Endothelial cell of umbilical vein (primary cell): Measurements from ENCODE around the gene MDN1. TPM values are rescaled to one million over a fixed set of nuclear protein-coding genes. Genes with fewer than 3 reads are reported as not detected.

Source experiments
- BruUV-seq: library from RNA; stranded (reverse); fragments of 400-500 nt; replicated peaks from 2 replicates; lab custom pipeline; 2021; lab: Mats Ljungman, UMichigan
- CTCF ChIA-PET: fragments of 300-600, 350-600 bp; sonication (Branson Sonifier 250); formaldehyde crosslinking; loops from one replicate; lab custom pipeline; 2021; ENCODE audit warnings: antibody characterized with exemption, inconsistent platforms; lab: Charles Lee
- POLR2A ChIA-PET: fragments of 300-600, 350-600 bp; sonication (Branson Sonifier 250); formaldehyde crosslinking; loops from one replicate; lab custom pipeline; 2021; ENCODE audit warnings: antibody characterized with exemption, inconsistent platforms; lab: Charles Lee
- DNase-seq: peaks from one replicate; pipeline ENCODE4 v3.0.0-alpha.2; 2011; ENCODE audit warnings: low read depth, low spot score
- FAIRE-seq: peaks from 2 replicates; lab custom pipeline; 2011; peaks lifted over from hg19 to GRCh38; lab: Jason Lieb, UNC
- H2AFZ ChIP-seq: 2 replicates; pipeline ENCODE4 v1.6.0; 2012; ENCODE audit warnings: low read depth, low read length, control low read depth, inconsistent platforms
- H3K27ac ChIP-seq: 2 replicates; pipeline ENCODE4 v1.5.1; 2011; ENCODE audit warnings: low read depth, mild to moderate bottlenecking, control low read depth, low read length, moderate library complexity; ENCODE audit not compliant: insufficient read depth
- H3K27me3 ChIP-seq, 2 experiments: 2 replicates each; pipeline versions ENCODE4 v1.6.0 to v1.6.1; 2011; ENCODE audit warnings: low read length in 2 of 2, mixed read lengths in 1 of 2; ENCODE audit not compliant: control insufficient read depth in 2 of 2, insufficient read depth in 2 of 2
- H3K36me3 ChIP-seq, 2 experiments: 2 replicates in 1 of 2; 3 replicates in 1 of 2; pipeline ENCODE4 v1.5.1; 2011; ENCODE audit warnings: low read length in 2 of 2, mild to moderate bottlenecking in 1 of 2, moderate library complexity in 1 of 2; ENCODE audit not compliant: control insufficient read depth in 2 of 2, insufficient read depth in 2 of 2; ENCODE audit errors: extremely low read depth in 1 of 2
- H3K4me1 ChIP-seq: 3 replicates; pipeline ENCODE4 v1.5.1; 2011; ENCODE audit warnings: mild to moderate bottlenecking, low read length; ENCODE audit not compliant: control insufficient read depth, insufficient read depth; ENCODE audit errors: extremely low read depth
- H3K4me2 ChIP-seq: 2 replicates; pipeline ENCODE4 v1.6.1; 2011; ENCODE audit warnings: low read length, control low read depth, mixed read lengths; ENCODE audit not compliant: insufficient read depth
- H3K4me3 ChIP-seq, 3 experiments: fragments of 200-600 bp in 1 of 3; sonication (generic), shearing (Covaris generic) in 1 of 3; replicated peaks in 1 of 3; 2 replicates each; pipeline ENCODE4 v1.5.1; 2011 to 2016; ENCODE audit warnings: control low read depth in 3 of 3, low read length in 3 of 3, mild to moderate bottlenecking in 2 of 3, inconsistent platforms in 1 of 3, low read depth in 1 of 3, moderate library complexity in 1 of 3; ENCODE audit not compliant: insufficient read depth in 1 of 3
- H3K79me2 ChIP-seq: 2 replicates; pipeline ENCODE4 v1.6.0; 2012; ENCODE audit warnings: low read length, inconsistent platforms; ENCODE audit not compliant: control insufficient read depth, insufficient read depth
- H3K9ac ChIP-seq: replicated peaks from 2 replicates; pipeline ENCODE3; 2011; ENCODE audit warnings: low read length, control low read depth; ENCODE audit not compliant: insufficient read depth; ENCODE audit errors: extremely low read depth
- H3K9me1 ChIP-seq: replicated peaks from 3 replicates; pipeline ENCODE4 v1.6.0; 2011; ENCODE audit warnings: mild to moderate bottlenecking, low read length; ENCODE audit not compliant: control insufficient read depth, insufficient read depth; ENCODE audit errors: extremely low read depth
- H3K9me3 ChIP-seq: replicated peaks from 2 replicates; pipeline ENCODE4 v1.5.1; 2012; ENCODE audit warnings: low read length, inconsistent platforms; ENCODE audit not compliant: control insufficient read depth, insufficient read depth
- H4K20me1 ChIP-seq: replicated peaks from 2 replicates; pipeline ENCODE3; 2011; ENCODE audit warnings: mild to moderate bottlenecking, low read length; ENCODE audit not compliant: control insufficient read depth, insufficient read depth; ENCODE audit errors: extremely low read depth
- EZH2 ChIP-seq: IDR thresholded peaks from 2 replicates; pipeline ENCODE4 v1.6.1; 2012; ENCODE audit warnings: borderline replicate concordance, low read depth, mild to moderate bottlenecking, moderate library complexity, low read length, inconsistent platforms; ENCODE audit not compliant: severe bottlenecking
- FOS ChIP-seq: IDR thresholded peaks from 2 replicates; pipeline ENCODE4 v1.6.1; 2011; ENCODE audit warnings: mild to moderate bottlenecking, low read length, moderate library complexity, borderline replicate concordance; ENCODE audit not compliant: insufficient read depth
- GATA2 ChIP-seq: IDR thresholded peaks from 2 replicates; pipeline ENCODE4 v1.7.0; 2011; ENCODE audit warnings: low read depth, mild to moderate bottlenecking, moderate library complexity, mixed read lengths, low read length; ENCODE audit not compliant: insufficient read length, insufficient read depth
- JUN ChIP-seq: IDR thresholded peaks from 2 replicates; pipeline ENCODE4 v1.6.1; 2011; ENCODE audit warnings: borderline replicate concordance, low read depth; ENCODE audit not compliant: insufficient read length, insufficient read depth
- MYC ChIP-seq: IDR thresholded peaks from one replicate; pipeline ENCODE4 v1.6.1; 2011; ENCODE audit warnings: mild to moderate bottlenecking, low read depth, low read length
- POLR2A ChIP-seq: IDR thresholded peaks from 2 replicates; pipeline ENCODE4 v1.6.1; 2012; ENCODE audit warnings: low read depth, mild to moderate bottlenecking, control low read depth, low read length
- POLR2AphosphoS5 ChIP-seq: IDR thresholded peaks from 2 replicates; pipeline ENCODE4 v1.6.1; 2012; ENCODE audit warnings: low read depth, mild to moderate bottlenecking, control low read depth, low read length, moderate library complexity; ENCODE audit not compliant: insufficient read depth
- dilution Hi-C: fragments of 300-500 bp; cut with MboI; formaldehyde crosslinking; loops from one replicate; pipeline ENCODE4 v1.15.0; 2019; ENCODE audit warnings: low sequenced_read_pairs; ENCODE audit not compliant: extremely low pct_ligation_motif_present
- intact Hi-C: fragments of 100-400 bp; cut with micrococcal nuclease; formaldehyde crosslinking; loops from one replicate; pipeline ENCODE4 v1.10.0; 2022
- polyA plus RNA-seq, 4 experiments: library from polyadenylated mRNA; depleted of rRNA in 3 of 4; stranded (reverse) in 3 of 4; unstranded in 1 of 4; fragments of >200 nt; gene quantifications; 2 replicates each; pipeline versions ENCODE4 v1.2.1 to v1.2.3, GENCODE V29; 2011 to 2012; ENCODE audit warnings: missing spikeins in 1 of 4
- total RNA-seq: library from RNA; stranded (reverse); gene quantifications from 2 replicates; pipeline ENCODE4 v1.2.3, GENCODE V29; 2021
- TF ChIP-seq, protein P1 (sequence below), 2 donors: IDR thresholded peaks; 1 replicate in 1 of 2; 2 replicates in 1 of 2; pipeline ENCODE4 v1.5.1; 2011; ENCODE audit warnings: low read length in 2 of 2, mild to moderate bottlenecking in 2 of 2, moderate library complexity in 2 of 2, control low read depth in 1 of 2, inconsistent platforms in 1 of 2, low read depth in 1 of 2; ENCODE audit not compliant: insufficient read depth in 1 of 2; ENCODE audit errors: extremely low read depth in 1 of 2
- TF ChIP-seq, protein P2 (sequence below): IDR thresholded peaks from 2 replicates; pipeline ENCODE4 v1.6.1; 2011; ENCODE audit not compliant: insufficient read depth, insufficient read length

The MDN1 gene
- total and polyA plus RNA-seq, 2 donors (not counting 3 experiments of a cell fraction or from before 2014, with no cell fraction given): 9.2 to 39.6 TPM

DNA sequence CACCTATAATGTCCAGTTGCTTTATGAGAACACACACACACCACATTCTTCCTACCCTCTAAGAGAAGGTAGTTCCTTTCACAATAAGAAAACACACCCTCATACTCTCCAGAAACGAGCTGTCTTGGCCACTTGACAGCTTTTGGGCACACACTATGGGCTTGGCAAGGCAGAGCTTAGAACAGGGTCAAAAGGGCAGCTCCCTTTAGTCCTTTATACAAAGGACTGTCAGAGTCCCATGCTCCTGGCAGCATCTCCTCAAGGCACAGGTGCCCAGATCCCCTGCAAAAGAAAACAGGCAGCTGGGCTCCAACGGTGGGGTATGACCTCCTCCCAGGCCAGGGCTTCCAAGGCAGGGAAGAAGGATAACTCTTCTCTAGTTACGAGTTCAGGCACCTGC, 176.2 kb downstream of the MDN1 start:
- H3K4me2 ChIP-seq: no peak overlapping the region
- no peaks in the 10 kb centered on the region for H3K27me3 ChIP-seq
- peaks cover 1% of the 10 kb centered on the region for H3K79me2 ChIP-seq
- H3K9ac ChIP-seq: no peak overlapping the region
- no peak overlapping the region for H3K27ac ChIP-seq
- dilution Hi-C loops: no loop called here
- TF ChIP-seq POLR2A (no peak), EZH2 (no peak), GATA2 (no peak), MYC (no peak), FOS (no peak), POLR2AphosphoS5 (no peak), JUN (no peak)
- TF ChIP-seq, protein P1, sequence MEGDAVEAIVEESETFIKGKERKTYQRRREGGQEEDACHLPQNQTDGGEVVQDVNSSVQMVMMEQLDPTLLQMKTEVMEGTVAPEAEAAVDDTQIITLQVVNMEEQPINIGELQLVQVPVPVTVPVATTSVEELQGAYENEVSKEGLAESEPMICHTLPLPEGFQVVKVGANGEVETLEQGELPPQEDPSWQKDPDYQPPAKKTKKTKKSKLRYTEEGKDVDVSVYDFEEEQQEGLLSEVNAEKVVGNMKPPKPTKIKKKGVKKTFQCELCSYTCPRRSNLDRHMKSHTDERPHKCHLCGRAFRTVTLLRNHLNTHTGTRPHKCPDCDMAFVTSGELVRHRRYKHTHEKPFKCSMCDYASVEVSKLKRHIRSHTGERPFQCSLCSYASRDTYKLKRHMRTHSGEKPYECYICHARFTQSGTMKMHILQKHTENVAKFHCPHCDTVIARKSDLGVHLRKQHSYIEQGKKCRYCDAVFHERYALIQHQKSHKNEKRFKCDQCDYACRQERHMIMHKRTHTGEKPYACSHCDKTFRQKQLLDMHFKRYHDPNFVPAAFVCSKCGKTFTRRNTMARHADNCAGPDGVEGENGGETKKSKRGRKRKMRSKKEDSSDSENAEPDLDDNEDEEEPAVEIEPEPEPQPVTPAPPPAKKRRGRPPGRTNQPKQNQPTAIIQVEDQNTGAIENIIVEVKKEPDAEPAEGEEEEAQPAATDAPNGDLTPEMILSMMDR (IDR thresholded peaks at IDR 0.05; ENCODE audit: extremely low read depth in 1 of 2, insufficient read depth in 1 of 2, low read depth in 1 of 2, low read length in 2 of 2): no peak
- TF ChIP-seq, protein P2, sequence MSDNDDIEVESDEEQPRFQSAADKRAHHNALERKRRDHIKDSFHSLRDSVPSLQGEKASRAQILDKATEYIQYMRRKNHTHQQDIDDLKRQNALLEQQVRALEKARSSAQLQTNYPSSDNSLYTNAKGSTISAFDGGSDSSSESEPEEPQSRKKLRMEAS: no peak
- ChIA-PET POLR2A (no interaction called here), CTCF (no interaction called here)
- no peaks in the 10 kb centered on the region for H4K20me1 ChIP-seq
- peaks cover 6% of the 10 kb centered on the region for H3K4me1 ChIP-seq
- no peaks in the 10 kb centered on the region for H3K9me1 ChIP-seq
- no peak for FAIRE-seq
- no peaks in the 10 kb centered on the region for H3K9me3 ChIP-seq
- intact Hi-C loops: no loop called here
- H2AFZ ChIP-seq: no peak overlapping the region
- peaks cover 16 to 21% of the 10 kb centered on the region in 2 experiments for H3K36me3 ChIP-seq
- no TSS peak for BruUV-seq
- DNase-seq: no peak
- no peak overlapping the region for H3K4me3 ChIP-seq
